HG02884 (cell line): Measurements from ENCODE around the gene EFCAB6.
"Not testable (repeated sequence)": the region's sequence is repeated elsewhere in the genome, so short reads cannot be mapped to it uniquely, and the experiment has no call there.

Source experiments
- ATAC-seq: cut with Tn5 transposase; IDR thresholded peaks from one replicate; pipeline ENCODE4 v1.9.1; 2021; ENCODE audit warnings: mild to moderate bottlenecking, moderate library complexity; ENCODE audit not compliant: unreplicated experiment

EFCAB6 gene

GRCh38 chr22:43723816-43724215 is 88.3 kb downstream of the EFCAB6 start:
- no peak for ATAC-seq

GRCh38 chr22:43722444-43722843 is 89.7 kb downstream of the EFCAB6 start:
- ATAC-seq: no peak

GRCh38 chr22:43720716-43721115 is 91.4 kb downstream of the EFCAB6 start:
- ATAC-seq: no peak

- no peak for ATAC-seq
Measured at GRCh38 chr22:43714104-43714503, 98.0 kb downstream of the EFCAB6 start.

- no peak for ATAC-seq
Measured at GRCh38 chr22:43711681-43712080, 100.4 kb downstream of the EFCAB6 start.

GRCh38 chr22:43707648-43708047 is 104.5 kb downstream of the EFCAB6 start:
- no peak for ATAC-seq

- ATAC-seq: no peak
Measured at GRCh38 chr22:43706571-43707328, 105.4 kb downstream of the EFCAB6 start.

- no peak for ATAC-seq
Measured at GRCh38 chr22:43706151-43706550, 106.0 kb downstream of the EFCAB6 start.

GRCh38 chr22:43704051-43704450 is 108.1 kb downstream of the EFCAB6 start:
- ATAC-seq: no peak

GRCh38 chr22:43698403-43698802 is 113.7 kb downstream of the EFCAB6 start:
- ATAC-seq: no peak

- ATAC-seq: no peak
Measured at GRCh38 chr22:43697894-43698293, 114.2 kb downstream of the EFCAB6 start.

GRCh38 chr22:43693249-43693648 is 118.9 kb downstream of the EFCAB6 start:
- no peak for ATAC-seq

- ATAC-seq: no peak
Measured at GRCh38 chr22:43689356-43689755, 122.7 kb downstream of the EFCAB6 start.

- ATAC-seq: no peak
Measured at GRCh38 chr22:43682851-43683250, 129.3 kb downstream of the EFCAB6 start.

- ATAC-seq: no peak
Measured at GRCh38 chr22:43681731-43682360, 130.3 kb downstream of the EFCAB6 start.

- ATAC-seq: no peak
Measured at GRCh38 chr22:43670513-43670912, 141.6 kb downstream of the EFCAB6 start.

- ATAC-seq: no peak
Measured at GRCh38 chr22:43669190-43669589, 142.9 kb downstream of the EFCAB6 start.

- no peak for ATAC-seq
Measured at GRCh38 chr22:43667656-43668055, 144.4 kb downstream of the EFCAB6 start.

GRCh38 chr22:43666457-43666856 is 145.6 kb downstream of the EFCAB6 start:
- no peak for ATAC-seq

- no peak for ATAC-seq
Measured at GRCh38 chr22:43658823-43659222, 153.3 kb downstream of the EFCAB6 start.

GRCh38 chr22:43656581-43656980 is 155.5 kb downstream of the EFCAB6 start:
- ATAC-seq: not testable (repeated sequence)

GRCh38 chr22:43654271-43654670 is 157.8 kb downstream of the EFCAB6 start:
- no peak for ATAC-seq

- ATAC-seq: no peak
Measured at GRCh38 chr22:43652845-43653244, 159.3 kb downstream of the EFCAB6 start.
